AML-193 (cell line): Measurements from ENCODE around the gene ANKLE2.
"Not testable (repeated sequence)": the region's sequence is repeated elsewhere in the genome, so short reads cannot be mapped to it uniquely, and the experiment has no call there.

Experiments used
- DNase-seq, 2 experiments: peaks; one replicate each; lab custom pipeline; 2025; lab: John Stamatoyannopoulos, UW

The ANKLE2 gene

DNA sequence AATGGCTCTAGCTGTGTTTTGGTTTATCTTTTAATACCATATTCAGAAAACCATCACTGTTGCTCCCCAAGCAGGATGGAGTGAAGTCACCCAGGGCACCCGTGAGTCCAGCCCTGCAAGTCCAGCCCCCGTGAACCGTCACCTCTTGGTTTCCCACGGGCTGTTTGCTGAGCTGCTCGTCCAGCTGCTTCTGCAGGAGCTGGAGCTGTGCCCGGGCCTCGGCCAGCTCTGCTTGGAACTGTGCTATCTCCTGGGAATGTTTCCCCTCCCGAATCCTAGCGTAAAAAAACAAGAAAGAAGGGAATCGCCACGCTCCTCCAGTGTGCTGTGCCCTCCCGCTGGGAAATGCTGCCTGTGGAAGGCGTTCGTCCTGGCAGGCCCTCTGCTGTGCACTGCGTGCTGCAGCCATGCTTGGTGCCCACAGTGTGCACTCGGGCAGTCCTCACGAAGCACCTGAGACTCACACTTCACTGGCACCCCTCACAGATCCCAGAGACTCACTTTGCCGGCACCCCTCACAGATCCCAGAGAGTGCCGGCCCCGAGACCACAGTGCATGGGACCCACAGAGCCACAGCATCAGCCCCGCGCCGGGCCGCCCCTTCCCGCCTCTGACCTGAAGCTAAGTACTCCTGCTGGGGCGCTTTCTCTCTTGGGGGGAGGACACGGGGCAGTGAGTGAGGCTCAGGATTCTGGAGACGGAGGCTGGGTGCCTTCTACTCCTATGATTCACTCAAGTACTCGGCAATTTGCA is 15.4 kb upstream of the ANKLE2 start:
- DNase-seq, result no peak

DNA sequence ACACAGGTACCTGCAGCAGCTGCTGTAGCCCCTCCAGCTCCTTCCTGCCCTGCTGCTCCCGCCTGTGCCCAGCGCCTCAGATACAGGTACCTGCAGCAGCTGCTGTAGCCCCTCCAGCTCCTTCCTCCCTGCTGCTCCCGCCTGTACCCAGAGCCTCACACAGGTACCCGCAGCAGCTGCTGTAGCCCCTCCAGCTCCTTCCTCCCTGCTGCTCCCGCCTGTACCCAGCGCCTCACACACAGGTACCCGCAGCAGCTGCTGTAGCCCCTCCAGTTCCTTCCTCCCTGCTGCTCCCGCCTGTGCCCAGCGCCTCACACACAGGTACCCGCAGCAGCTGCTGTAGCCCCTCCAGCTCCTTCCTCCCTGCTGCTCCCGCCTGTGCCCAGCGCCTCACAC is 14.6 kb upstream of the ANKLE2 start:
- DNase-seq, result not testable (repeated sequence)

DNA sequence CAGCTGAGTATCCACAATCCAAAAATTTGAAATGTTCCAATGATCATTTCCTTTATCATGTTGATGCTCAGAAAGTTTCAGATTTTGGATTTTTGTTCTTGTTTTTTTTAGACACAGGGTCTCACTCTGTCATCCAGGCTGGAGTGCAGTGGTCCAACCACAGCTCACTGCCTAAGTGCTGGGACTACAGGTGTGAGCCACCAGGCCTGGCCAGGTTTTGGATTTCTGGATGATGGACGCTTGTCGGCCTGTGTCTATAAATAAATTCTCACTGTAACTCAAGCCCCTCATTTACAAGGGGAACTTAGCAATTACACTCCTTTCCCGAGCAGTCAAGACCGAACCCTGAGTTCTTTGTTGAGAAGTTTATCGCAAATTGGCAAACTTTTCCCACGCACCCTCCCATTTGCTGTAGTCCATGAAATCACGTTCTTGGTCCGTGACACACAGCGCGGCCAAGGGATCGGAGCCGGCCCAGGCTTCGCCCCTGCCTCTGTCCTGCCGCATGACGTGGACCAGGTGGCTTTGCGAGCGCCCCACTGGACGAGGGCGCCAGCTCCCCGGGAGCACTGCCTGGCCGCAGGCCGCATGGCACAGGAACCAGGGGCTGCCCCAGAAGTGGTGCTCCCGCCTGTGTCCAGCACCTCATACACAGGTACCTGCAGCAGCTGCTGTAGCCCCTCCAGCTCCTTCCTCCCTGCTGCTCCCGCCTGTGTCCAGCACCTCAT is 14.0 kb upstream of the ANKLE2 start:
- no peak for DNase-seq

DNA sequence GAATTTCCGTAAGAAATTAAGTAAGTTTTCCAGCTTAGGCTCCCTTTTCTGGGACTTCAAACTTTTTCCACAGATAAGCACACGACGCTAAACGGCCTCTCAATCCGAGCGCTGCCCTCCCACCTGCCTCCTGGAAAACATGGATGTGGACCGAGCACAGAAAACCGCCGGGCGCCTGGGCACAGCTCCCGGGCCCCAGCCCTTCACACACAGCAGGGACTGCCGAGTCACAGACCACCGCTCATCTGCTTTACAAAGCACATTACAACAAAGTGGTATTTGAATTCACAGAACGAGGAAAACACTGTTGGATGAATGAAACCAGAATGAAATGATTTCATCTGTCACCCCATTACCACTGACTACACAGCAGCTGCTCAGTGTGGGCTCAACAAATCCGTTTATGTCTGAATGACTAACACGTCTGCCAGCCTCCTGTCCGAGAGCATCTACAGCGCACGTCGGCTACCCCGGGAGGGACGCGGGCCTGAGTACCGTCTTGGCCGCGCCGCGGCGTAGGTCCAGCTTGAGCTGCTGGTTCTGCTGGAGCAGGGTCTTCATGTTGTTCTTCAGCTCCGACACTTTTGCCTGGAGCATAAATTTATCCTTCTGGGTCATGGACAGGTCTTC is 13.1 kb upstream of the ANKLE2 start:
- no peak for DNase-seq

DNA sequence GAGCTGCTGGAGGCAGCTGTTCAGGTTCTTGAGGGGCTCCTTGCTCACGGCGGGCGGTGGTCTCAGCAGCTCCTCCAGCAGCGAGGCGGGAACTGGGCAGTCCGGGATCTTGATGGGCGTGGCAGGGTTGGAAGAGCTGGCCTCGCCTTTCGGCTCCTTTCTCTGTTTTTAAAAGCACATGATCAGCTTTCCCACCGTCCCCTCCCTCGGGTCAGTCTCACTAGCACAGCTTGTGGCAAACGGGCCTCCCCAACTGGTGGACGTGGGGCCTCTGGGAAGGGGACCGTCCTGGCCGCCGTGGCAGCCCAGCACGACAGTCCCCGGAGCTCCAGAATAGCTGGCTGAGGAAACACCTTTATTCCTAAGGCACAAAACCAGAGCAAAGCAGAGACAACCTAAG is 12.5 kb upstream of the ANKLE2 start:
- no peak for DNase-seq

DNA sequence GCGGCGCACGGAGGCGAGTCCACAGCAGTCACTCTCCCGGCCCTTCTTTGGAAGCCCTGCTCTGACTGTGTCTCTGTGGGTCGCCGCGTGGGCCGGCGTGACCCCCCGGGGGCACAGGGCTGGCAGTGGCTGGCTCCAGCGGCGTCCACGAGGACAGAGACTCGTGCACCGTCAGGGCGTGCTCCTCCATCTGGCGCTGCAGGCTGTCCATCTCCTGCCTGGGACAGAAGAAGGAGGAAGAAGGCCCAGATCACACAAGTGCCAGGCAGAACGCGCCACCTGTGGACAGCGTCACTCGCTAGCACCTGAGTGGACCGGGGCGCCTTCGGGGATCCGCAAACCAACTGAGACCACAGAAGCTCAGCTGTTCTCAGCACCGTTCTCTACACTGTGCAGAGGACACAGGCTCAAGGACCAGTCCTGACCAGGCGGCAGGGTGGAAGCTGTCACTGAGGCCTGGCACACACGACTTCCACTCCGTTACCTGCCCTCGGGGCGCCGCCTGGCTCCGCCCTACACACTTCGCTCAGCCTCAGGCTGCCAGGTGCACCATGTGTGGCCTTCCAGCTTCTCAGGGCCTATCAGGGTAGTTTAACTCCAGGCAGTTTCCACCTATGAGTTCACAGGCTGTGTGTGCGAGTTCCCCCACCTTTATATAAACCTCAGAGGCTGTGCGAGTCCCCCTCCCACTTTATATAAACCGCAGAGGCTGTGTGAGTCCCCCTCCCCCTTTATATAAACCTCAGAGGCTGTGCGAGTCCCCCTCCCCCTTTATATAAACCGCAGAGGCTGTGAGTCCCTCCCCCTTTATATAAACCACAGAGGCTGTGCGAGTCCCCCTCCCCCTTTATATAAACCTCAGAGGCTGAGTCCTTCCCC is 11.7 kb upstream of the ANKLE2 start:
- DNase-seq, result no peak

DNA sequence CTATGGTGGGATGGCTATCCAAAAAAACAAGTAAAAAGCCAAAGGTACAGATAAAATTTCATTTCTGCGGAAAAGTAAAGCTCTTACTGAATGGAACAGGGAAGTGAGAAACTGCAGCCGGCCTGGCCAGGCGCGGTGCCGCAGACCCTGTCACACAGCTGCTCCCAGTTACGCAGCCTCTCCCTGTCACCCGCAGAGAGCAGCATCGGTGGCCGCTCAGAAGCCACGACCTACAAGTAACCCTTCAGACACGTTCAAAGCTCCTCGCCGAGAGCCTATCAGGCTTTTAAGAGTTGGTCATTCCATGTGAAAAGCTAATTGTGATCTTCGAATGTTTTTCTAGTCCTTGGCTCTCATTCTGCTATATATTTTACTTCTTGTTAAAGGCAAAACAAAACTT is 11.0 kb upstream of the ANKLE2 start:
- no peak for DNase-seq

DNA sequence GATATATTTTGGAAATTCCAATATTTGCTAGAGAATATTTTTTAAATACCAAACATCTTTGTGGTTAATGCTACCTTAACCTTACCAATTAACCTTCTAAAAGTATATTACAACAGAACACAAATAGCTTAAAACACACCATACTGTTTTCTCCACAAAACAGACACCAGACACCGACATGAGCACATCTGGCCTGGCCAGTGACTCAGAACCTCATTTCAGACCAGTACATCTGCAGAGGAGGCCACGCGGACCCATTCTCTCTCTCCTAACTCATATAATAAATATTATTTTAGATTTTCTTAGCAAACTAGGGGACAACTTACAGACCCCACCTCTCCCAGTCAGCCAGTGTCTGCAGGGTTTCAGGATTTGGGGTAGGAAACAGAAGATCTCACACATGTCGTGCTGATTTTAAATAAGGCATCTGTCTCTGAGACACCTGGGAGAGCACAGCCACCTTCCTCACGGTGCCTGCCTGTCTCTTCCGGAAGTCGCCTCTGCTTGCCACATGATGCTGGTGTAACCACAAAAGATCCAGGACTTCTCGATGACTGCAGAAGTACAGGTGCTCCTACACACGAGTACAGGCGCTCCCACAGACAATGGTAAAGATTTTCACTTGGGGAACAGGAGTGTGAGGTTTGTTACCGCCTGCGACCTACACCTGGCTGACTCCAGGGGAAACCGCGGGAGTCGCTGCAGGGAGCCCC is 9.7 kb upstream of the ANKLE2 start:
- DNase-seq, result no peak

DNA sequence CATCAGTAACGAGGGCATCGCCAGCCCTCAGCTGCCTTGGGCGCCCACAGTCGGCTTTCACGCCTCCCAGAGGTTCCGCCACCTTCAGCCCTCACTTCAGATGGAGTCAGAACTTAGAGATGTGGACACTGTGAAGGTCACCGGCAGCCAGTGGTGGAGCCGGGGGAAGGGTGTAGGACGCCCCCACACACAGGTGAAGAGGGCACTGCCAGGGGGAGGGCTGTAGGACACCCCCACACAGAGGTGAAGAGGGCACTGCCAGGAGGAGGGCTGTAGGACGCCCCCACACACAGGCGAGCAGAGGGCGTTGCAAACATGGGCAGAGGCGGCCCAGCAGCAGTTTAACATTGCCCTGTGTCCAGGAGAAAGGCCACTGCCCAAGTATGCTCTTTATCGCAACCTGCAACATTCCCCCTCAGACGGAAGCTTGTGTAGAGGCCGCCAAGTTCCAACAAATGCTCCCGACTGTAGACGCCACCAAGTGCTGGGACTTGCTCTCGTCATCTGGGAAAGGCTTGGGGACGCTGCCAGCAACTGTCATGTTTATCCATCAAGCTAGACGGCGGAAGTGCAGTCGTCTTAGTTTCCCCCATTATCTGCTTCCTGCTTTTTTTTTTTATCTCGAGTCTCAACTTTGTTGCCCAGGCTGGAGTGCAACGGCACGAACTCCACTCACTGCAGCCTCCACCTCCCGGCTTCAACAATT is 4.9 kb upstream of the ANKLE2 start:
- DNase-seq, result no peak

DNA sequence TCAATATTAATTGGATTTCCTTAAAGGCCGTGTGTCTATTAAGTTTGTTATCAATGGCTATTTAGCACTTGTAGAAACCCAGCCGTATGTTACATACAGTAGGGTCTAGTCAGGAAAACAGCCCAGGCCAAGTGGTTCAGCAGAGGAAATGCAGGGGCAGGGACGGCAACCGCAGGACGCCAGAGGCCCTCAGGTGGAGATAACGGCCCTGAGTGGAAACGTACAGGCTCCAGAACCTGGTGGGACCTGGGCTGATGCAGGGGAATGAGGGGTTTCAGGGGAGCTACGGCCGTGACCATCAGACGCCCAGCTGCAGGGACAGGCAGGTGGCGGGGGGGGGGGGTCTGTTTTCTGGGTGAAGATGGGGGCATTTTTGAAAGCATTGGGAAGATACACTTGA is 3.7 kb upstream of the ANKLE2 start:
- no peak for DNase-seq

DNA sequence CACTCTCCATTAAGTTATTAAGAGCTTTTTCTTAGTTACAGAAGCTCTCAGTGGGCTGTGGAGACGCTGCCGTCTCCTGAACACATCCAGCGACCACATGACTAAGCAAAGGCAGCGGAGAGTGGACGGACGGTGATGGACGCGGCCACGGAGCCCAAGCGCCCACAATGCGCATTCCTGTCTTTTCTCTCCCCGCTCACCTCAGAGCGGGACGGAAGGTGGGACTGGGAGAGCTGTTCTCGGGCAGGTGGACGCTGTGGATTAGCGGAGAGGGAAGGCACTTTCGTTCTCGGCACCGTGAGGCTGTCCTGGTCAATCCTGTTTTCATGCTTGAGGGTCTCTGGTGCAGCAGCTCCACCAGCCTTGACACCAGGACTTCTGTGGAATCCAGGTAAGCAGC is 2.6 kb upstream of the ANKLE2 start:
- no peak for DNase-seq

DNA sequence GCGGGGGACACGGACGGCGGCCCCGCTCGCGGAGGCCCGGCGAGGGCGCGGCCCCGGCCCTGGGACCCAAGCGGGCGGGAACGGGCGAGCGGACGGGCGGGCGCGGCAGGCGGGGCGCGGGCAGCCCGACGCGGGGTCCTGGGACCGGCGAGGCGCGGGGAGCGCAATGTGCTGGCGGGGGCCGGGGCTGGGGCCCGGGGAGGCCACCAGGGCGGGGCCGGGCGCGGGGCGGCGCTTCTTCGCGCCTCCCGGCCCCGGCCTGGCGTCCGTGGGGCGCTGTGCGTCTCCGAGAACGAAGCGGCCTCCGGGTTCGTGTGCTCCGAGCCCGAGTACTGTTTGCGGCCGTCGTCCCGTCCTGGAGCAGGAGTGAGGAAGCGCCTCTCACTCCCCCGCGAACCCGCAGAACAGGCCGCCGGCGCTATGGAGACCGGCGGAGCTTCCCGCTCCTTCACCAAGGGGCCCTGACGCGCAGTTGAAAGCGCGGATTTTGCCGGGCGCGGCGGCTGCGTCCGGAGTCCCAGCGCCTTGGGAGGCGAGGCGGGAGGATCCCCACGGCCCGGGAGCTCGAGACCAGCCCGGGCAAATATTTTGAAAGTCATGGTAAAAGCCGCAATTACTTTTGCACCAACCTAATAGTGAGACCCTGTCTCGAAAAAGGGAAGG is 420 bp upstream of the ANKLE2 start:
- DNase-seq, result peak; percentile 66 to 68

DNA sequence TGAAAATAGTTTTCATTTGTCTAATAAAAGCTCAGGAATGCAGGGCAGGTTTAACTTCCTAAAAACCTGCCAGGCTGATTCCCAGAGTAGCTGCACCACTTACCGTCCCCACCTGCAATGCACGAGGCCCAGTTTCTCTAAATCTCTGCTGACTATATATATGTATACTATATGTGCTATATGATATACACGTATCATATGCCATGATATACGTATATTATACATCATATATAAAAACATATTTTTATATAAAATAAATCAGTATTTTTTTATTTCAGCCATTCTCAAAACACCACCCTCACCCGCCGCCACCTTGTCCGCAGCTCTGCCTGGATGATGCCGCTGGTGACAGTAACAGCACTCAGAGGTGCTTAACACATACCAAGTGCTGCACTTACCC is 2.3 kb downstream of the ANKLE2 start:
- no peak for DNase-seq

DNA sequence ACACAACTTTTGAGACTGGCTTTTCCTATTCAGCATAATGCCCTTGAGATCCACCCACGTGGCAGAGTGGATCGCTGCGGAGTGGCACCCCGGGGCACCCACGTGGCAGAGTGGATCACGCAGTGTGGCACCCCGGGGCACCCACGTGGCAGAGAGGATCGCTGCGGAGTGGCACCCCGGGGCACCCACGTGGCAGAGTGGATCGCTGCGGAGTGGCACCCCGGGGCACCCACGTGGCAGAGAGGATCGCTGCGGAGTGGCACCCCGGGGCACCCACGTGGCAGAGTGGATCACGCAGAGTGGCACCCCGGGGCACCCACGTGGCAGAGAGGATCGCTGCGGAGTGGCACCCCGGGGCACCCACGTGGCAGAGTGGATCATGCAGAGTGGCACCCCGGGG is 2.8 kb downstream of the ANKLE2 start:
- DNase-seq, result not testable (repeated sequence)

DNA sequence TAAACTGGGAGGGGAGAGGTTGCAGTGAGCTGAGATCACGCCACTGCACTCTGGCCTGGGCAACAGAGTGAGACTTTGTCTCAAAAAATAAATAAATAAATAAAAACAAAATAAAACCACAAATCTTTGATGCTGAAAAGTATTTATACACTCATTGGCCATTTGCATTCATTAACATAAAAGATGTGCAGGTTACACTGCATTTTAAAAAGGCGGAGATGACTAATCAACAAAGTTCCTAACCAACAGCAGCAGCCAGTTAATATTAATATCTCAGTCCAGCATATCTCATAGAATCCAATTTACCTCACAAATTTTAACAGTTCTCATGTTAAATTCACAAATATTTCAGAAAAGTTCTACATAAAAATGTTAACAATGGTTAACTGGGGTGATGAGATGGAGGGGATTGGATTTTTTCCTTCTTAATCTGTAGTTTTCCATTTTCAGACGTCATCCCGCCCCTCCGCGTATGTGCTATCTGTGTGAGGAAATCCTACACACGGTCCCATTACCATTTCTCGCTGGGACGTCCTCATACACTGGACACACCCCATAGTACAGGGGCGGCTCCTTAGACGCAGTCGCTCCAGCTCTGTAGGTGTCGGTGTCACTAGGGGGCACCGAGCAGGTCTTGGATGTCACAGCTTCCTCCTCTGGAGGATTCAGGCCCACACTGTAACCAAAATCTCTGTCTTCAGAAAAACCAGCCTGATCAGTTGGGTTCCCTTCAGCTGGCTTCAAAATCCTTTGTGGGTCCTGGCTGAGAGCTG is 7.3 kb downstream of the ANKLE2 start:
- no peak for DNase-seq

DNA sequence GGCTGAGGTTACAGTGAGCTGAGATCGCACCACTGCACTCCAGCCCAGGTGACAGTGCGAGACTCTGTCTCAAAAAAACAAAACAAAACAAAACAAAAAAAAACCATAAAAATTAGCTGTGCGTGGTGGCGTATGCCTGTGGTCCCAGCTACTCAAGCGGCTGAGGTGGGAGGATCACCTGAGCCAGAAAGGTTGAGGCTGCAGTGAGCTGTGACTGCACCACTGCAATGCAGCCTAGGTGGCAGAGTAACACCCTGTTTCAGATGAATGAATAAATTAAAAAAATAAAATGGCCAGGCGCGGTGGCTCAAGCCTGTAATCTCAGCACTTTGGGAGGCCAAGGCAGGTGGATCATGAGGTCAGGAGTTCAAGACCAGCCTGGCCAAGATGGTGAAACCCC is 8.0 kb downstream of the ANKLE2 start:
- DNase-seq, result not testable (repeated sequence)

DNA sequence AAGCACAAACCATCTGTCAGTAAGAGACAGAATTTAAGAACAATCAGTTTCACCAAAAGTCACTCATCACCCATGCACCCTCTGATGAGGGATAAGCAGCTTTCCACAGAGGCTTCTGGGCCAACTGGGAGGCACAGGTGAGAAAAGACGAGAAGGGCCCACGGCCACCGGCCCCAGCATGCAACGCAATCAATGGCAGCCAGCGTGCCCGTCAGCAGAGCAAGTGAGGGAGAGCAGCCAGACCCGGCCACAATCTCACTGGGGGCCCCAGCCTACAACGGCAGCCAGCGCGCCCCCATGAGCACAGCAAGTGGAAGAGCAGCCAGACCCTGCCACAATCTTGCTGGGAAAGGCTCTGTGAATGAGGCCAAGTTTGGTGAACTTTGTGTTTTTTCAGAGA is 13.3 kb downstream of the ANKLE2 start:
- no peak for DNase-seq

DNA sequence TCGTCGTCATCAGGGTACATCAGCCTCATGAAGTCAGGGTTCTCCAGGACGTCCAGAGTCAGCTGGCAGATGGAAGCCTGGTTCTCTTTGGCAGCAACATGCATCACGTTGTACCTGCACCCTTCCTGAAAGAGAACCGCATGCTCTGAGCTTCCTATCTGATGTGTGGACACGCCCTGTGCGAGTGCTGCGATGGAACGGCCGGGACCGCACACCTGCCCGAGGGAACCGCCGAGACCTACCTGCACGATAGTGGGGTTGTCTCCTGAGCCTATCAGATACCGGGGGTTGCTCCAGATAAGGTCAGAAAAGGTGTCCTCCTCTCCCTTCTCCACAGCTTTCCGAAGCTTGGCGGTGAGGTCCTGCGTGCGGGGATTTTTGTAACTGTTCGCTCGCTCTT is 13.7 kb downstream of the ANKLE2 start:
- no peak for DNase-seq

DNA sequence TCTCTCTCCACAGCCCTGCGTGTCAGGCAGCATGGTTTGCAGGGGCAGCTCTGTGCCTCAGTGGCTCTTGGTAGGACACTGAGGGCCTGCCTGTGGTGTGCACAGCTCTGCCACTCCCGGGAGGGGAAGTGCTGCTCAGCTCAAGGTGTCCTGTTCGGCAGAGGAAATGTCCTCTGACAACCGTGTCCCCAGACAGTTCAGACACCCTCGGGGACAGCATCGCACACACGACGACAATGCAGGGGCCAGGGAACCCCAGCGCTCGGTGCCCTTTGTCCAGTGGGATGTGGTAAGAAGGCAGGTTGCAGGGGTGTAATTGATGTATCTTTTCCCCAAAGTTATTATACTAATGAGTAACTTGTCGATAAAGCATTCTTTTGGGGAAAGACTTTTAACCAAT is 14.2 kb downstream of the ANKLE2 start:
- DNase-seq, result no peak

DNA sequence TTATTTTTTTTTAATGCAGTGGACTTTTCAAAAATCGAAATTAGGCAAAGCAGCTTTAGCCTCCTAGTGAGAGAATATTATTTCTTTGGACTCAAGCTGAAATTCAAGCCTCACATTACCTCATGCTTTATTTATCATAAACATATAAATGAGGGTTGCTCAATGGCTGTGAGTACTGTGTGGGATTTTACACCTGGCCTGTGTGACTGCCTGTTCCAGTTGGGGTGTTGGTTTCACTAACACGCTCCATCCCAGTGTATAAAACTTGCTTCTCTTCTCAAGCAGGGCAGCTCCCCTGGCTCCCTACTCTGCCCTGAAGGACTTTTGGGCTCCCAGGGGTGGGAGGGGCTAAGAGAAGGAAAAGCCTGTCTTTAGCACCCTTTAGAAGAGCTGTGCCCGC is 15.0 kb downstream of the ANKLE2 start:
- DNase-seq, result no peak
